ENCODE results near the gene FRMD4A. TPM values are rescaled to one million over a fixed set of nuclear protein-coding genes. Genes with fewer than 3 reads are reported as not detected.

Gene FRMD4A
- polyA plus RNA-seq, 1 donor (not counting 4 experiments of a cell fraction or from before 2014, with no cell fraction given) = 12.9 TPM

DNA sequence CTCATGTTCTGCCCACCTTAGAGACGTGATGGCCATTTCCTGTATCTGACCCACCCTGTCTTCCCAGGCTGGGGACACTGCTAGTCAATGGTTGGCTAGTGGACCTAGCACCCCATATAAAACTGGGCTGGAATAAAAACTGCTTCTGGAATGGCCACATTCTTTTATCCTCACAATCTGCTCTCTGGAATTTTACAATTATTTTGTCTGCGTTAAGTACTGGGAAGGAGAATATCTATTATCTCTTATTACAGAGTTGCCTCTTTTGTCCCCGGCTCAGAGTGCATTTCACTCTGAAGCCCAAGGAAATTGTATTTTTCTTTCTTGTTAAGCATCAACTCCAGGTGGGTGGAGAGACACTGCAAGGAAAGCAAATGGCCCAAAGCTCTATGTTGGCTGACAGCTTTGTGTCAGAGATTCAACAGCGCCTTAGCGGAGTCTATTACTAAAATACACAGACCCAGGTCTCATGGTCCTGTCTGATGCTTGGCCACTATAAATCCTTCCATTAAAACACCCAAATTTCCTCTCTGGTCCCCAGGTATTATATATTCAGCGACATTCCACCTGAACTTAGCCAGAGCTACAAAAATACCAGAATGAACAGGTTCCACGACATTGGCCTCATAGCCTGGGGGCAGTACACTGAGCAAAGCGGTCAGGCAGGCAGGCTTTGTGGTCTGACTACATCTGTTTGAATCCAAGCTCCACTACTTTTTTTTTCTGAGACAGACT, 622.3 kb downstream of the FRMD4A start:
- Histone ChIP-seq H3K4me3 (ENCODE audit: control insufficient read depth in 2 of 3, extremely low read depth in 1 of 3, insufficient read depth in 2 of 3, low read depth in 1 of 3, low read length in 3 of 3) (peak overlapping the region in 2 of 3 experiments; percentile 71 to 85), H3K36me3 (ENCODE audit: control insufficient read depth in 2 of 2, extremely low read depth in 1 of 2, insufficient read depth in 2 of 2, low read length in 2 of 2) (no peaks in the 10 kb centered on the region), H3K27me3 (ENCODE audit: control insufficient read depth, extremely low read depth, insufficient read depth, low read length) (no peaks in the 10 kb centered on the region), H2AFZ (ENCODE audit: control insufficient read depth, low read length) (no peak overlapping the region), H3K27ac (ENCODE audit: control insufficient read depth, insufficient read depth, low read length) (peak overlapping the region; percentile 66), H3K9me3 (ENCODE audit: control insufficient read depth, low read depth, low read length) (no peaks in the 10 kb centered on the region), H3K79me2 (ENCODE audit: control insufficient read depth, insufficient read depth, low read length) (peaks cover 15% of the 10 kb centered on the region), H3K4me2 (ENCODE audit: control insufficient read depth, extremely low read depth, insufficient read depth, low read depth, low read length) (peak overlapping the region; percentile 99), H3K4me1 (ENCODE audit: control insufficient read depth, extremely low read depth, insufficient read depth, low read length) (peaks cover 64% of the 10 kb centered on the region), H3K9ac (ENCODE audit: control insufficient read depth, extremely low read depth, insufficient read depth, low read length) (peak overlapping the region; percentile 13), H3K9me1 (ENCODE audit: control insufficient read depth, extremely low read depth, insufficient read depth, low read length) (no peaks in the 10 kb centered on the region), H4K20me1 (ENCODE audit: control insufficient read depth, extremely low read depth, insufficient read depth, low read length) (no peaks in the 10 kb centered on the region)
- FAIRE-seq (no peak), DNase-seq (ENCODE audit: low read depth, low spot score) (no peak)
- dilution Hi-C loops (cut with MboI; ENCODE audit: extremely low pct_ligation_motif_present, low sequenced_read_pairs) = no loop called here
- no peak for TF ChIP-seq EZH2 (IDR thresholded peaks at IDR 0.05; ENCODE audit: low read length)
- TF ChIP-seq, protein P1, sequence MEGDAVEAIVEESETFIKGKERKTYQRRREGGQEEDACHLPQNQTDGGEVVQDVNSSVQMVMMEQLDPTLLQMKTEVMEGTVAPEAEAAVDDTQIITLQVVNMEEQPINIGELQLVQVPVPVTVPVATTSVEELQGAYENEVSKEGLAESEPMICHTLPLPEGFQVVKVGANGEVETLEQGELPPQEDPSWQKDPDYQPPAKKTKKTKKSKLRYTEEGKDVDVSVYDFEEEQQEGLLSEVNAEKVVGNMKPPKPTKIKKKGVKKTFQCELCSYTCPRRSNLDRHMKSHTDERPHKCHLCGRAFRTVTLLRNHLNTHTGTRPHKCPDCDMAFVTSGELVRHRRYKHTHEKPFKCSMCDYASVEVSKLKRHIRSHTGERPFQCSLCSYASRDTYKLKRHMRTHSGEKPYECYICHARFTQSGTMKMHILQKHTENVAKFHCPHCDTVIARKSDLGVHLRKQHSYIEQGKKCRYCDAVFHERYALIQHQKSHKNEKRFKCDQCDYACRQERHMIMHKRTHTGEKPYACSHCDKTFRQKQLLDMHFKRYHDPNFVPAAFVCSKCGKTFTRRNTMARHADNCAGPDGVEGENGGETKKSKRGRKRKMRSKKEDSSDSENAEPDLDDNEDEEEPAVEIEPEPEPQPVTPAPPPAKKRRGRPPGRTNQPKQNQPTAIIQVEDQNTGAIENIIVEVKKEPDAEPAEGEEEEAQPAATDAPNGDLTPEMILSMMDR (optimal IDR thresholded peaks at IDR 0.05 in 1 of 3, IDR thresholded peaks at IDR 0.05 in 1 of 3, conservative IDR thresholded peaks at IDR 0.05 in 1 of 3; ENCODE audit: extremely low read depth in 1 of 3, insufficient read depth in 2 of 3, low read length in 3 of 3) = no peak

DNA sequence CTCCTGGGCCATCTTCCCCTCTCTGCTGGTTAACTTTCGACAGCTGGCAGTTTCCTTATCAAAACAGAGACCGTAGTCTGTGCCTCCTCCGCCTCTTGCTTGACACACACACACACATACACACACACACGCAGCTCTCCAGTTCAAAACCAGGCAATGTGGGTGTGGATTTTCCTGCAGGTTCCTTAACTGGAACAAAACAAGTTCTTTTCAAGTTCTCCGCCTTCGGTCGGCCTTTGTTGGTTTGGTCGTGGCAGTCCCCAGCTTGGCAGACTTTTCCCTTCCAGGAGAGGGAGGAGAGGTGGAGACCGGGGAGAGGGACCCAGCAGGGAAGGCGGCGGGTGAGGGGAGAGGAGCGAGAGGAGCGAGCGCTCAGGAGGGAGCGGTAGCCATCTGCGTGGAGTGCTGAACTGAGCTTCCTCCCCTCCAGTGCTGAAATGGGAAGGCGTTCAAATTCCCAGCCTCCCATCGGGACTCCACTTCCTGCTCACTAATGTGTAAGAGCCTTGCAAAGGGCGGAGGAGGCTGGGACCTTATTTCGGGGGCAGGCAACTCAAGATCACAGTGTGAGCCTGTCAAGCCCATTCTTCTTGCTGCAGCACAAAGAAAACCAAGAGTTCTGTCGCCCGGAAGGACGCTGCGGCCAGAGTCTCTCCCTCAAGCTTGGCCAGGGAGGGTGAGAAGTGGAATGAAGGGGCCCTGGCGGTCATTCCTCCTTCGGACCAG, 623.4 kb downstream of the FRMD4A start:
- Histone ChIP-seq H3K27ac (ENCODE audit: control insufficient read depth, insufficient read depth, low read length) (peak overlapping the region; percentile 66), H3K9me3 (ENCODE audit: control insufficient read depth, low read depth, low read length) (no peaks in the 10 kb centered on the region), H2AFZ (ENCODE audit: control insufficient read depth, low read length) (peak overlapping the region; percentile 70), H3K9me1 (ENCODE audit: control insufficient read depth, extremely low read depth, insufficient read depth, low read length) (no peaks in the 10 kb centered on the region), H3K4me1 (ENCODE audit: control insufficient read depth, extremely low read depth, insufficient read depth, low read length) (peaks cover 59% of the 10 kb centered on the region), H3K9ac (ENCODE audit: control insufficient read depth, extremely low read depth, insufficient read depth, low read length) (peak overlapping the region; percentile 79), H4K20me1 (ENCODE audit: control insufficient read depth, extremely low read depth, insufficient read depth, low read length) (no peaks in the 10 kb centered on the region), H3K4me2 (ENCODE audit: control insufficient read depth, extremely low read depth, insufficient read depth, low read depth, low read length) (peak overlapping the region; percentile 99), H3K36me3 (ENCODE audit: control insufficient read depth in 2 of 2, extremely low read depth in 1 of 2, insufficient read depth in 2 of 2, low read length in 2 of 2) (no peaks in the 10 kb centered on the region), H3K27me3 (ENCODE audit: control insufficient read depth, extremely low read depth, insufficient read depth, low read length) (no peaks in the 10 kb centered on the region), H3K4me3 (ENCODE audit: control insufficient read depth in 2 of 3, extremely low read depth in 1 of 3, insufficient read depth in 2 of 3, low read depth in 1 of 3, low read length in 3 of 3) (peak overlapping the region; percentile 48 to 85 (median 71)), H3K79me2 (ENCODE audit: control insufficient read depth, insufficient read depth, low read length) (peaks cover 15% of the 10 kb centered on the region)
- TF ChIP-seq, protein P1 (optimal IDR thresholded peaks at IDR 0.05 in 1 of 3, IDR thresholded peaks at IDR 0.05 in 1 of 3, conservative IDR thresholded peaks at IDR 0.05 in 1 of 3; ENCODE audit: extremely low read depth in 1 of 3, insufficient read depth in 2 of 3, low read length in 3 of 3) = no peak
- TF ChIP-seq EZH2 (IDR thresholded peaks at IDR 0.05; ENCODE audit: low read length) = no peak
- FAIRE-seq (no peak), DNase-seq (ENCODE audit: low read depth, low spot score) (no peak)
- dilution Hi-C loops (cut with MboI; ENCODE audit: extremely low pct_ligation_motif_present, low sequenced_read_pairs) = no loop called here
